ENCODE measurements around the gene DBP.

Gene DBP

GRCh38 chr19:48685583-48685982 lies 48.4 kb upstream of the DBP start:
- Histone ChIP-seq H3K4me1 (ENCODE audit: insufficient read depth, low read length, severe bottlenecking) (no peaks in the 10 kb centered on the region), H3K36me3 (ENCODE audit: insufficient read depth, low read length) (no peaks in the 10 kb centered on the region)

GRCh38 chr19:48683349-48683748 lies 46.2 kb upstream of the DBP start:
- H3K36me3 ChIP-seq (ENCODE audit: insufficient read depth, low read length), result no peaks in the 10 kb centered on the region
- H3K9me2 ChIP-seq (ENCODE audit: low read depth, low read length), result no peaks in the 10 kb centered on the region
- no peaks in the 10 kb centered on the region for H3K79me2 ChIP-seq (ENCODE audit: insufficient read depth, low read length)
- TF ChIP-seq CTCF (IDR thresholded peaks at IDR 0.05; ENCODE audit: low read length) (no peak), EZH2 (IDR thresholded peaks at IDR 0.05; ENCODE audit: borderline replicate concordance, low read length) (no peak)
- no peaks in the 10 kb centered on the region for H3F3A ChIP-seq (ENCODE audit: insufficient read depth, low read length)
- no peaks in the 10 kb centered on the region; the same call in 1 of the 2 replicates for H3K27me3 ChIP-seq (ENCODE audit: insufficient read depth, low read length)
- no peak overlapping the region for H3K4me2 ChIP-seq (ENCODE audit: low read length)
- H4K20me1 ChIP-seq (ENCODE audit: insufficient read depth, low read length), result no peaks in the 10 kb centered on the region
- H3K4me1 ChIP-seq (ENCODE audit: insufficient read depth, low read length, severe bottlenecking), result no peaks in the 10 kb centered on the region
- no peak overlapping the region for H3K9ac ChIP-seq (ENCODE audit: low read length)
- H3K4me3 ChIP-seq (ENCODE audit: low read depth, low read length, poor library complexity, severe bottlenecking), result no peak overlapping the region
- no peak overlapping the region for H3K27ac ChIP-seq (ENCODE audit: low read depth, low read length, poor library complexity, severe bottlenecking)
- no peak overlapping the region for H2AFZ ChIP-seq (ENCODE audit: low read length)
- no peaks in the 10 kb centered on the region for H3K9me3 ChIP-seq (ENCODE audit: low read length)

More at GRCh38 chr19:48685583-48685982, 48.4 kb upstream of the DBP start:
- Histone ChIP-seq H3K27ac (ENCODE audit: low read depth, low read length, poor library complexity, severe bottlenecking) (no peak overlapping the region), H3K4me3 (ENCODE audit: low read depth, low read length, poor library complexity, severe bottlenecking) (no peak overlapping the region), H3K79me2 (ENCODE audit: insufficient read depth, low read length) (no peaks in the 10 kb centered on the region), H3K9ac (ENCODE audit: low read length) (no peak overlapping the region), H3K9me2 (ENCODE audit: low read depth, low read length) (no peaks in the 10 kb centered on the region), H4K20me1 (ENCODE audit: insufficient read depth, low read length) (no peaks in the 10 kb centered on the region), H3K4me2 (ENCODE audit: low read length) (no peak overlapping the region), H2AFZ (ENCODE audit: low read length) (no peak overlapping the region), H3F3A (ENCODE audit: insufficient read depth, low read length) (no peaks in the 10 kb centered on the region), H3K27me3 (ENCODE audit: insufficient read depth, low read length) (no peaks in the 10 kb centered on the region; the same call in 1 of the 2 replicates), H3K9me3 (ENCODE audit: low read length) (no peaks in the 10 kb centered on the region)
- no peak for TF ChIP-seq CTCF (IDR thresholded peaks at IDR 0.05; ENCODE audit: low read length)
- TF ChIP-seq EZH2 (IDR thresholded peaks at IDR 0.05; ENCODE audit: borderline replicate concordance, low read length), result no peak

DNA sequence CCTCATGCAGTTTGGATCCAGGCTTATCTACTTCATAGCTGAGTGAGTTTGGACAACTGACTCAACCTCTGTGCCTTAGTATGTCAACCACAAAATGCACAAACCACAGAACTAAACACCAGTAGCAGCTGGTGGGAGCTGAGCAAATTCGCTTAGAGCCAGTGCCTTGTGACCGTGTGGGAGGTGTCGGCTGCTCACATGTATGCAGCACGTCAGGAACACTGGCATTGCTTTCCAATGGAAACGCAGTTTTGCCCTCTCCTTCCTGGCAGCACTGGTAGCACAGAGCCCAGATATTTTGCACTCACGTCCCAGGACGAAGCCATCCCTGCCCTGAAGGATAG lies 43.9 kb upstream of the DBP start:
- no peak for TF ChIP-seq EZH2 (IDR thresholded peaks at IDR 0.05; ENCODE audit: borderline replicate concordance, low read length)
- no peak for TF ChIP-seq CTCF (IDR thresholded peaks at IDR 0.05; ENCODE audit: low read length)

More for the DNA sequence above, 43.9 kb upstream of the DBP start:
- Histone ChIP-seq H3K36me3 (ENCODE audit: insufficient read depth, low read length) (no peaks in the 10 kb centered on the region), H3K4me3 (ENCODE audit: low read depth, low read length, poor library complexity, severe bottlenecking) (no peak overlapping the region), H3K27me3 (ENCODE audit: insufficient read depth, low read length) (no peaks in the 10 kb centered on the region; the same call in 1 of the 2 replicates), H3K9me3 (ENCODE audit: low read length) (no peaks in the 10 kb centered on the region), H3K9me2 (ENCODE audit: low read depth, low read length) (no peaks in the 10 kb centered on the region), H3K4me1 (ENCODE audit: insufficient read depth, low read length, severe bottlenecking) (no peaks in the 10 kb centered on the region), H2AFZ (ENCODE audit: low read length) (no peak overlapping the region), H3K4me2 (ENCODE audit: low read length) (no peak overlapping the region), H3K9ac (ENCODE audit: low read length) (no peak overlapping the region), H3F3A (ENCODE audit: insufficient read depth, low read length) (no peaks in the 10 kb centered on the region), H3K27ac (ENCODE audit: low read depth, low read length, poor library complexity, severe bottlenecking) (no peak overlapping the region), H4K20me1 (ENCODE audit: insufficient read depth, low read length) (no peaks in the 10 kb centered on the region), H3K79me2 (ENCODE audit: insufficient read depth, low read length) (no peaks in the 10 kb centered on the region)

All from OCI-LY1 (cell line).